Endothelial cell of umbilical vein (primary cell): ENCODE data around the gene ITIH3. TPM values are rescaled to one million over a fixed set of nuclear protein-coding genes. Genes with fewer than 3 reads are reported as not detected.

ENCODE experiments used
- BruUV-seq: library from RNA; stranded (reverse); fragments of 400-500 nt; replicated peaks from 2 replicates; lab custom pipeline; 2021; lab: Mats Ljungman, UMichigan
- CTCF ChIA-PET: fragments of 300-600, 350-600 bp; sonication (Branson Sonifier 250); formaldehyde crosslinking; loops from one replicate; lab custom pipeline; 2021; ENCODE audit warnings: antibody characterized with exemption, inconsistent platforms; lab: Charles Lee
- POLR2A ChIA-PET: fragments of 300-600, 350-600 bp; sonication (Branson Sonifier 250); formaldehyde crosslinking; loops from one replicate; lab custom pipeline; 2021; ENCODE audit warnings: antibody characterized with exemption, inconsistent platforms; lab: Charles Lee
- DNase-seq: peaks from one replicate; pipeline ENCODE4 v3.0.0-alpha.2; 2011; ENCODE audit warnings: low read depth, low spot score
- FAIRE-seq: peaks from 2 replicates; lab custom pipeline; 2011; peaks lifted over from hg19 to GRCh38; lab: Jason Lieb, UNC
- H2AFZ ChIP-seq: 2 replicates; pipeline ENCODE4 v1.6.0; 2012; ENCODE audit warnings: low read depth, low read length, control low read depth, inconsistent platforms
- H3K27ac ChIP-seq: 2 replicates; pipeline ENCODE4 v1.5.1; 2011; ENCODE audit warnings: low read depth, mild to moderate bottlenecking, control low read depth, low read length, moderate library complexity; ENCODE audit not compliant: insufficient read depth
- H3K27me3 ChIP-seq, 2 experiments: 2 replicates each; pipeline versions ENCODE4 v1.6.0 to v1.6.1; 2011; ENCODE audit warnings: low read length in 2 of 2, mixed read lengths in 1 of 2; ENCODE audit not compliant: control insufficient read depth in 2 of 2, insufficient read depth in 2 of 2
- H3K36me3 ChIP-seq, 2 experiments: 2 replicates in 1 of 2; 3 replicates in 1 of 2; pipeline ENCODE4 v1.5.1; 2011; ENCODE audit warnings: low read length in 2 of 2, mild to moderate bottlenecking in 1 of 2, moderate library complexity in 1 of 2; ENCODE audit not compliant: control insufficient read depth in 2 of 2, insufficient read depth in 2 of 2; ENCODE audit errors: extremely low read depth in 1 of 2
- H3K4me1 ChIP-seq: 3 replicates; pipeline ENCODE4 v1.5.1; 2011; ENCODE audit warnings: mild to moderate bottlenecking, low read length; ENCODE audit not compliant: control insufficient read depth, insufficient read depth; ENCODE audit errors: extremely low read depth
- H3K4me2 ChIP-seq: 2 replicates; pipeline ENCODE4 v1.6.1; 2011; ENCODE audit warnings: low read length, control low read depth, mixed read lengths; ENCODE audit not compliant: insufficient read depth
- H3K4me3 ChIP-seq, 3 experiments: fragments of 200-600 bp in 1 of 3; sonication (generic), shearing (Covaris generic) in 1 of 3; replicated peaks in 1 of 3; 2 replicates each; pipeline ENCODE4 v1.5.1; 2011 to 2016; ENCODE audit warnings: control low read depth in 3 of 3, low read length in 3 of 3, mild to moderate bottlenecking in 2 of 3, inconsistent platforms in 1 of 3, low read depth in 1 of 3, moderate library complexity in 1 of 3; ENCODE audit not compliant: insufficient read depth in 1 of 3
- H3K79me2 ChIP-seq: 2 replicates; pipeline ENCODE4 v1.6.0; 2012; ENCODE audit warnings: low read length, inconsistent platforms; ENCODE audit not compliant: control insufficient read depth, insufficient read depth
- H3K9ac ChIP-seq: replicated peaks from 2 replicates; pipeline ENCODE3; 2011; ENCODE audit warnings: low read length, control low read depth; ENCODE audit not compliant: insufficient read depth; ENCODE audit errors: extremely low read depth
- H3K9me1 ChIP-seq: replicated peaks from 3 replicates; pipeline ENCODE4 v1.6.0; 2011; ENCODE audit warnings: mild to moderate bottlenecking, low read length; ENCODE audit not compliant: control insufficient read depth, insufficient read depth; ENCODE audit errors: extremely low read depth
- H3K9me3 ChIP-seq: replicated peaks from 2 replicates; pipeline ENCODE4 v1.5.1; 2012; ENCODE audit warnings: low read length, inconsistent platforms; ENCODE audit not compliant: control insufficient read depth, insufficient read depth
- H4K20me1 ChIP-seq: replicated peaks from 2 replicates; pipeline ENCODE3; 2011; ENCODE audit warnings: mild to moderate bottlenecking, low read length; ENCODE audit not compliant: control insufficient read depth, insufficient read depth; ENCODE audit errors: extremely low read depth
- EZH2 ChIP-seq: IDR thresholded peaks from 2 replicates; pipeline ENCODE4 v1.6.1; 2012; ENCODE audit warnings: borderline replicate concordance, low read depth, mild to moderate bottlenecking, moderate library complexity, low read length, inconsistent platforms; ENCODE audit not compliant: severe bottlenecking
- FOS ChIP-seq: IDR thresholded peaks from 2 replicates; pipeline ENCODE4 v1.6.1; 2011; ENCODE audit warnings: mild to moderate bottlenecking, low read length, moderate library complexity, borderline replicate concordance; ENCODE audit not compliant: insufficient read depth
- GATA2 ChIP-seq: IDR thresholded peaks from 2 replicates; pipeline ENCODE4 v1.7.0; 2011; ENCODE audit warnings: low read depth, mild to moderate bottlenecking, moderate library complexity, mixed read lengths, low read length; ENCODE audit not compliant: insufficient read length, insufficient read depth
- JUN ChIP-seq: IDR thresholded peaks from 2 replicates; pipeline ENCODE4 v1.6.1; 2011; ENCODE audit warnings: borderline replicate concordance, low read depth; ENCODE audit not compliant: insufficient read length, insufficient read depth
- MYC ChIP-seq: IDR thresholded peaks from one replicate; pipeline ENCODE4 v1.6.1; 2011; ENCODE audit warnings: mild to moderate bottlenecking, low read depth, low read length
- POLR2A ChIP-seq: IDR thresholded peaks from 2 replicates; pipeline ENCODE4 v1.6.1; 2012; ENCODE audit warnings: low read depth, mild to moderate bottlenecking, control low read depth, low read length
- POLR2AphosphoS5 ChIP-seq: IDR thresholded peaks from 2 replicates; pipeline ENCODE4 v1.6.1; 2012; ENCODE audit warnings: low read depth, mild to moderate bottlenecking, control low read depth, low read length, moderate library complexity; ENCODE audit not compliant: insufficient read depth
- dilution Hi-C: fragments of 300-500 bp; cut with MboI; formaldehyde crosslinking; loops from one replicate; pipeline ENCODE4 v1.15.0; 2019; ENCODE audit warnings: low sequenced_read_pairs; ENCODE audit not compliant: extremely low pct_ligation_motif_present
- intact Hi-C: fragments of 100-400 bp; cut with micrococcal nuclease; formaldehyde crosslinking; loops from one replicate; pipeline ENCODE4 v1.10.0; 2022
- polyA plus RNA-seq, 4 experiments: library from polyadenylated mRNA; depleted of rRNA in 3 of 4; stranded (reverse) in 3 of 4; unstranded in 1 of 4; fragments of >200 nt; gene quantifications; 2 replicates each; pipeline versions ENCODE4 v1.2.1 to v1.2.3, GENCODE V29; 2011 to 2012; ENCODE audit warnings: missing spikeins in 1 of 4
- total RNA-seq: library from RNA; stranded (reverse); gene quantifications from 2 replicates; pipeline ENCODE4 v1.2.3, GENCODE V29; 2021
- TF ChIP-seq, protein P1 (sequence below): IDR thresholded peaks from 2 replicates; pipeline ENCODE4 v1.6.1; 2011; ENCODE audit not compliant: insufficient read depth, insufficient read length
- TF ChIP-seq, protein P2 (sequence below), 2 donors: IDR thresholded peaks; 1 replicate in 1 of 2; 2 replicates in 1 of 2; pipeline ENCODE4 v1.5.1; 2011; ENCODE audit warnings: low read length in 2 of 2, mild to moderate bottlenecking in 2 of 2, moderate library complexity in 2 of 2, control low read depth in 1 of 2, inconsistent platforms in 1 of 2, low read depth in 1 of 2; ENCODE audit not compliant: insufficient read depth in 1 of 2; ENCODE audit errors: extremely low read depth in 1 of 2

ITIH3 gene
- total and polyA plus RNA-seq, 2 donors (not counting 3 experiments of a cell fraction or from before 2014, with no cell fraction given): not detected

DNA sequence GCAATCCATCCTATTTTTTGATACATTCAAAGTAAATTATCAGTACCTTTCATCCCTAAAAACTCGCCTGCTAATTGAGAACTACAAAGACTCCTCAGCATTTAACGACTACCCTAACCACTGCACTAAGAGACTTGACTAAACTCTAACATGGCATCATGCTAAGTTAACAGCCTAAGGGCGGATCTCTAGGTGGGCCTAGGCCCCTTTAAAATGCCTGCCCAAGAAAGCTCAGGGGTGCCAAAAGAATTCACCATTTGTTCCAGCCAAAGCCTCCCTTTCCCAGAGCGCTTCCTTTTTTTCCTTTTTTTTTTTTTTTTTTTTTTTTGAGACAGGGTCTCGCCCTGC is 23.3 kb upstream of the ITIH3 start:
- Histone ChIP-seq H3K79me2 (peaks cover 13% of the 10 kb centered on the region), H3K9me1 (no peaks in the 10 kb centered on the region), H3K27ac (peak overlapping the region; percentile 54), H3K36me3 (peaks cover 0 to 3% of the 10 kb centered on the region in 2 experiments), H2AFZ (peak overlapping the region; percentile 91), H3K4me1 (peaks cover 12% of the 10 kb centered on the region), H3K27me3 (no peaks in the 10 kb centered on the region), H3K4me2 (peak overlapping the region; percentile 74), H3K4me3 (peak overlapping the region; percentile 34 to 81 (median 73)), H4K20me1 (no peaks in the 10 kb centered on the region), H3K9me3 (no peaks in the 10 kb centered on the region), H3K9ac (peak overlapping the region; percentile 67)
- FAIRE-seq (no peak), DNase-seq (no peak)
- CTCF ChIA-PET: interaction anchor here (0.7 to 1.6 kb wide), 2 partner anchors 9 to 49 kb away, joined by 4 to 11 read pairs; no protein-coding TSS in a partner anchor
- intact Hi-C loops: no loop called here
- TF ChIP-seq, protein P1, sequence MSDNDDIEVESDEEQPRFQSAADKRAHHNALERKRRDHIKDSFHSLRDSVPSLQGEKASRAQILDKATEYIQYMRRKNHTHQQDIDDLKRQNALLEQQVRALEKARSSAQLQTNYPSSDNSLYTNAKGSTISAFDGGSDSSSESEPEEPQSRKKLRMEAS: no peak
- TF ChIP-seq GATA2 (no peak), MYC (no peak), EZH2 (no peak), POLR2A (no peak), JUN (no peak), FOS (no peak), POLR2AphosphoS5 (no peak)
- TF ChIP-seq, protein P2, sequence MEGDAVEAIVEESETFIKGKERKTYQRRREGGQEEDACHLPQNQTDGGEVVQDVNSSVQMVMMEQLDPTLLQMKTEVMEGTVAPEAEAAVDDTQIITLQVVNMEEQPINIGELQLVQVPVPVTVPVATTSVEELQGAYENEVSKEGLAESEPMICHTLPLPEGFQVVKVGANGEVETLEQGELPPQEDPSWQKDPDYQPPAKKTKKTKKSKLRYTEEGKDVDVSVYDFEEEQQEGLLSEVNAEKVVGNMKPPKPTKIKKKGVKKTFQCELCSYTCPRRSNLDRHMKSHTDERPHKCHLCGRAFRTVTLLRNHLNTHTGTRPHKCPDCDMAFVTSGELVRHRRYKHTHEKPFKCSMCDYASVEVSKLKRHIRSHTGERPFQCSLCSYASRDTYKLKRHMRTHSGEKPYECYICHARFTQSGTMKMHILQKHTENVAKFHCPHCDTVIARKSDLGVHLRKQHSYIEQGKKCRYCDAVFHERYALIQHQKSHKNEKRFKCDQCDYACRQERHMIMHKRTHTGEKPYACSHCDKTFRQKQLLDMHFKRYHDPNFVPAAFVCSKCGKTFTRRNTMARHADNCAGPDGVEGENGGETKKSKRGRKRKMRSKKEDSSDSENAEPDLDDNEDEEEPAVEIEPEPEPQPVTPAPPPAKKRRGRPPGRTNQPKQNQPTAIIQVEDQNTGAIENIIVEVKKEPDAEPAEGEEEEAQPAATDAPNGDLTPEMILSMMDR (IDR thresholded peaks at IDR 0.05; ENCODE audit: extremely low read depth in 1 of 2, insufficient read depth in 1 of 2, low read depth in 1 of 2, low read length in 2 of 2): no peak
- POLR2A ChIA-PET: no interaction called here
- dilution Hi-C loops: no loop called here
- BruUV-seq: TSS peak; percentile 97
